NCI-H1694 treated with DMSO at 0.1 percent for 48 hours (cell line): Measurements from ENCODE around the gene GPR139.

Experiments used
- DNase-seq: peaks from one replicate; lab custom pipeline; 2025; lab: John Stamatoyannopoulos, UW

The GPR139 gene

GRCh38 chr16:20073203-20074098, at the start of gene GPR139:
Gene GPR139 (minus strand): TSS chr16:20073890. CDS start chr16:20073616, 274 bp downstream.
- no peak for DNase-seq

GRCh38 chr16:20122011-20122410, 48.3 kb upstream of the GPR139 start:
- DNase-seq = no peak

- DNase-seq = no peak
These were observed 40.7 kb upstream of the GPR139 start for GRCh38 chr16:20114356-20114755.

GRCh38 chr16:20111143-20111542, 37.5 kb upstream of the GPR139 start:
- no peak for DNase-seq

GRCh38 chr16:20107083-20107482, 33.4 kb upstream of the GPR139 start:
- no peak for DNase-seq

- DNase-seq = no peak
These were observed 31.0 kb upstream of the GPR139 start for GRCh38 chr16:20104563-20105183.

- no peak for DNase-seq
These were observed 28.8 kb upstream of the GPR139 start for GRCh38 chr16:20102521-20102920.

GRCh38 chr16:20102021-20102420, 28.3 kb upstream of the GPR139 start:
- DNase-seq = no peak

GRCh38 chr16:20099375-20099774, 25.7 kb upstream of the GPR139 start:
- DNase-seq = no peak

GRCh38 chr16:20094157-20094556, 20.5 kb upstream of the GPR139 start:
- no peak for DNase-seq

- DNase-seq = no peak
These were observed 15.7 kb upstream of the GPR139 start for GRCh38 chr16:20089246-20089965.

- DNase-seq = peak; percentile 3
These were observed 11.0 kb upstream of the GPR139 start for GRCh38 chr16:20084624-20085226.

- DNase-seq = no peak
These were observed 5.4 kb upstream of the GPR139 start for GRCh38 chr16:20079106-20079505.

- no peak for DNase-seq
These were observed 1.6 kb upstream of the GPR139 start for GRCh38 chr16:20075243-20075642.

GRCh38 chr16:20074099-20074991, 655 bp upstream of the GPR139 start:
- DNase-seq = no peak

GRCh38 chr16:20072874-20073202, 852 bp downstream of the GPR139 start:
- no peak for DNase-seq

- DNase-seq = no peak
These were observed 1.4 kb downstream of the GPR139 start for GRCh38 chr16:20072146-20072873.

GRCh38 chr16:20064931-20065330, 8.8 kb downstream of the GPR139 start:
- DNase-seq = no peak

- DNase-seq = no peak
These were observed 9.2 kb downstream of the GPR139 start for GRCh38 chr16:20064520-20064919.

GRCh38 chr16:20061132-20061531, 12.6 kb downstream of the GPR139 start:
- no peak for DNase-seq

- DNase-seq = no peak
These were observed 17.3 kb downstream of the GPR139 start for GRCh38 chr16:20056436-20056835.
